Measurements from ENCODE around the gene TSPAN9. TPM values are rescaled to one million over a fixed set of nuclear protein-coding genes. Genes with fewer than 3 reads are reported as not detected.

The TSPAN9 gene
- total RNA-seq, 1 experiment from 2014 or later: 13.4 TPM

- Mint-ChIP-seq H3K27me3 (ENCODE audit: insufficient read depth, unreplicated experiment) (no peaks in the 10 kb centered on the region), H3K36me3 (ENCODE audit: insufficient read depth, unreplicated experiment) (no peaks in the 10 kb centered on the region), H3K4me1 (ENCODE audit: insufficient read depth, unreplicated experiment) (no peaks in the 10 kb centered on the region), H3K4me3 (ENCODE audit: unreplicated experiment) (no peak overlapping the region), H3K27ac (ENCODE audit: low read depth, unreplicated experiment) (no peak overlapping the region), H3K9me3 (ENCODE audit: unreplicated experiment) (no peaks in the 10 kb centered on the region)
- CTCF ChIA-PET: interaction anchor here (0.6 to 4.2 kb wide), 5 partner anchors 20 to 547 kb away, joined by 3 to 28 read pairs (median 4); no protein-coding TSS in a partner anchor
- DNase-seq (ENCODE audit: unreplicated experiment): no peak
- no TSS peak for BruUV-seq (replicated peaks)
- intact Hi-C loops (cut with micrococcal nuclease): no loop called here
- TF ChIP-seq CTCF (IDR thresholded peaks at IDR 0.05; ENCODE audit: unreplicated experiment): no peak
- POLR2A ChIA-PET: no interaction called here
Observed at GRCh38 chr12:3256103-3256631, 179.0 kb downstream of the TSPAN9 start.

- TF ChIP-seq CTCF (IDR thresholded peaks at IDR 0.05; ENCODE audit: unreplicated experiment): no peak
- H3K4me3 Mint-ChIP-seq (ENCODE audit: unreplicated experiment): no peak overlapping the region
- CTCF ChIA-PET: interaction anchor here (0.6 to 4.2 kb wide), 4 partner anchors 18 to 335 kb away, joined by 3 to 28 read pairs (median 4); no protein-coding TSS in a partner anchor
- no peak for DNase-seq (ENCODE audit: unreplicated experiment)
- POLR2A ChIA-PET: no interaction called here
- H3K27me3 Mint-ChIP-seq (ENCODE audit: insufficient read depth, unreplicated experiment): no peaks in the 10 kb centered on the region
- no peaks in the 10 kb centered on the region for H3K4me1 Mint-ChIP-seq (ENCODE audit: insufficient read depth, unreplicated experiment)
- BruUV-seq (replicated peaks): no TSS peak
- no peak overlapping the region for H3K27ac Mint-ChIP-seq (ENCODE audit: low read depth, unreplicated experiment)
- no peaks in the 10 kb centered on the region for H3K9me3 Mint-ChIP-seq (ENCODE audit: unreplicated experiment)
- no peaks in the 10 kb centered on the region for H3K36me3 Mint-ChIP-seq (ENCODE audit: insufficient read depth, unreplicated experiment)
- intact Hi-C loops (cut with micrococcal nuclease): no loop called here
Observed at GRCh38 chr12:3257411-3257810, 180.2 kb downstream of the TSPAN9 start.

- Mint-ChIP-seq H3K4me3 (ENCODE audit: unreplicated experiment) (no peak overlapping the region), H3K4me1 (ENCODE audit: insufficient read depth, unreplicated experiment) (no peaks in the 10 kb centered on the region), H3K9me3 (ENCODE audit: unreplicated experiment) (no peaks in the 10 kb centered on the region), H3K36me3 (ENCODE audit: insufficient read depth, unreplicated experiment) (peaks cover 10% of the 10 kb centered on the region), H3K27ac (ENCODE audit: low read depth, unreplicated experiment) (no peak overlapping the region), H3K27me3 (ENCODE audit: insufficient read depth, unreplicated experiment) (no peaks in the 10 kb centered on the region)
- CTCF ChIA-PET: interaction anchor here (0.6 to 3.8 kb wide), 3 partner anchors 15 to 284 kb away, joined by 3 to 26 read pairs (median 3); no protein-coding TSS in a partner anchor
- intact Hi-C loops (cut with micrococcal nuclease): no loop called here
- DNase-seq (ENCODE audit: unreplicated experiment): no peak
- no peak for TF ChIP-seq CTCF (IDR thresholded peaks at IDR 0.05; ENCODE audit: unreplicated experiment)
- BruUV-seq (replicated peaks): no TSS peak
- POLR2A ChIA-PET: interaction anchor here (0.6 kb wide), 1 partner anchor 96 kb away, joined by 3 read pairs; no protein-coding TSS in a partner anchor
Observed at GRCh38 chr12:3259973-3260372, 182.8 kb downstream of the TSPAN9 start.

GRCh38 chr12:3261782-3262359 lies 184.7 kb downstream of the TSPAN9 start:
- no peak overlapping the region for H3K4me3 Mint-ChIP-seq (ENCODE audit: unreplicated experiment)
- intact Hi-C loops (cut with micrococcal nuclease): no loop called here
- no peak for DNase-seq (ENCODE audit: unreplicated experiment)
- TF ChIP-seq CTCF (IDR thresholded peaks at IDR 0.05; ENCODE audit: unreplicated experiment): no peak
- ChIA-PET POLR2A (no interaction called here), CTCF (interaction anchor here (0.8 to 3.8 kb wide), 4 partner anchors 9 to 108 kb away, joined by 3 to 26 read pairs (median 4); no protein-coding TSS in a partner anchor)
- H3K4me1 Mint-ChIP-seq (ENCODE audit: insufficient read depth, unreplicated experiment): no peaks in the 10 kb centered on the region
- H3K27ac Mint-ChIP-seq (ENCODE audit: low read depth, unreplicated experiment): no peak overlapping the region
- H3K36me3 Mint-ChIP-seq (ENCODE audit: insufficient read depth, unreplicated experiment): peaks cover 12% of the 10 kb centered on the region
- H3K9me3 Mint-ChIP-seq (ENCODE audit: unreplicated experiment): no peaks in the 10 kb centered on the region
- no peaks in the 10 kb centered on the region for H3K27me3 Mint-ChIP-seq (ENCODE audit: insufficient read depth, unreplicated experiment)
- BruUV-seq (replicated peaks): no TSS peak

Measured in MCF 10A (cell line).